ENCODE results near the gene JARID2. TPM values are rescaled to one million over a fixed set of nuclear protein-coding genes. Genes with fewer than 3 reads are reported as not detected.
A peak's percentile ranks its signal among the peaks of the same experiment; 100 is the strongest.
"Not testable (repeated sequence)": the region's sequence is repeated elsewhere in the genome, so short reads cannot be mapped to it uniquely, and the experiment has no call there.

The JARID2 gene
- total RNA-seq, 1 donor from 2014 or later = 3.8 TPM

DNA sequence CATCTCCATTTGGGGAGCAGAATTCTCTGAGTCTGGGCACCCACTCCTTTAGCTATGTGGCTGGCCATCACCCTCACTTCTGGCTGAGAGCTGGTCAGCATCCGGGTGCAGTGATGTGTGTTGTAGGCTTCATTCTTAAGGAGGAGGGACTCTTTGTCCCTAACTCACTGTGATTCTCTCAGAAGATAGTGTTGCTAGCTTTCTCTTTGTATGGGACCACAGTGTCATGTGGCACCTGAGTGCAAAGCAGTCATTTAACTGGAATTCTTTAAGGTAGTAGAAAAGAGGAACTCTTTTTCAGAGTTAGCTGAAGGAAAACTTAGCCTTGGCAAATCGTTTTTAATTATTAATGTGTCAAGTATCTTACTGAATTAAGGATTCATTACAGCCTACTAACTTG is 165.9 kb downstream of the JARID2 start:
- DNase-seq (ENCODE audit: low spot score) = no peak

GRCh38 chr6:15412767-15413166 is 166.9 kb downstream of the JARID2 start:
- no peak for ATAC-seq
- no peak for DNase-seq (ENCODE audit: low spot score)

More for the DNA sequence above, 165.9 kb downstream of the JARID2 start:
- no peak for ATAC-seq

GRCh38 chr6:15413466-15414234 is 167.8 kb downstream of the JARID2 start:
- ATAC-seq = no peak
- no peak for DNase-seq (ENCODE audit: low spot score)

DNA sequence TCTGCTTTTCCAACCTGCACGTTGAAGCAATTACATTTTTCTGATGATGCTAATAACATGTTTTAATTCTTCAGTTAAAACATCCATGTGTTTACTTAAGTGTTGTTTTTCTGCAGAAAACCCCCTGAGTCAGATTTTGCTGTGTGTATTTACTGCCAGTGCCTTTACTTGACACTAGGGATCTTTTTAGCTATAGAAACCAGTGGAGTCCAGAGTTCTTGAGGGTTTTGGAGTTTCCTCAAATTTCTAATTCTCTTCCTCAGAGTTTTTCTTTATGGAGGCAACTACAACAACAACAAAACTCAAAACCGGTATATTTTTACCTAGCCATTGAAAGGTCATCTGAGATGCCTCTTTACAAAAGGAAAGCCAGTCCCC is 168.4 kb downstream of the JARID2 start:
- ATAC-seq (no peak), DNase-seq (ENCODE audit: low spot score) (no peak)

- DNase-seq (ENCODE audit: low spot score); ATAC-seq: not testable (repeated sequence)
These were observed 169.8 kb downstream of the JARID2 start for GRCh38 chr6:15415622-15416021.

GRCh38 chr6:15416932-15417509 is 171.2 kb downstream of the JARID2 start:
- no peak for DNase-seq (ENCODE audit: low spot score)
- ATAC-seq = no peak

DNA sequence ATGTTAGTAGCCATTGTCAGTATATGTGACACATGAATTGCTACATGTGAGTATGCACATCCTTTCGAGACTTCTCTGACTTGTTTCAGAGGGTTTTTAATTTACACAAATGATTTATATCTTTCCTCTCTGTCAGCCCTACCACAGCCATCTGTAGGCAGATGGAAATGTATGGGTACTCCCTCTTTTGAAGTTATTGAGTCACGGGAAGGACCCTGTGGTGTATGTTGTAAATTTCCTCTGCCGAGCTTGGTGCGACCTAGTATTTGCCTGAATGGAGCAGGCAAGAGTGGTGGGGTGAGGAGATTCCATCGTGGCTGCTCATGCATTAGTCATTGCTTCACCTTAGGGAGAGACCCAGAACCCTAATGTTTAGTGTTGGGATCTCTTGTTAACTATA is 171.9 kb downstream of the JARID2 start:
- DNase-seq (ENCODE audit: low spot score) (no peak), ATAC-seq (no peak)

DNA sequence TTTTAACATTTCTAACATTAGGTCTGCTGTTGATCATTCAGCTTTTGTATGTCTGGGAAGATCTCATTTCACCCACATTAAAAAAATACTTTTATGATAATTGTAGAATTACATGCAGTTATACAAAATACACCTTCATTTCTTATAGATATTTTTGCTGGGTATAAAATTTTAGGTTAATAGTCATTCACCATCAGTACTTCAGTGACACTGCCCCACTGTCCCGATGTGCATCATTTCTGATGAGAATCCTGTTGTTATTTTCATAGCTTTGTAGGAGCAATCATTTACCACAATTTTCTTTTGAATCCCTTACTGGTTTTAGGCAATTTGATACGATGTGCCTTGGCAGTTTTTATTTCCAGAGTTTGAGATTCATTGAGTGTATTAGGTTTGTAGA is 173.6 kb downstream of the JARID2 start:
- ATAC-seq = no peak

GRCh38 chr6:15420959-15421438 is 175.1 kb downstream of the JARID2 start:
- ATAC-seq (no peak), DNase-seq (ENCODE audit: low spot score) (no peak)

More for the DNA sequence above, 173.6 kb downstream of the JARID2 start:
- DNase-seq (ENCODE audit: low spot score) = no peak

DNA sequence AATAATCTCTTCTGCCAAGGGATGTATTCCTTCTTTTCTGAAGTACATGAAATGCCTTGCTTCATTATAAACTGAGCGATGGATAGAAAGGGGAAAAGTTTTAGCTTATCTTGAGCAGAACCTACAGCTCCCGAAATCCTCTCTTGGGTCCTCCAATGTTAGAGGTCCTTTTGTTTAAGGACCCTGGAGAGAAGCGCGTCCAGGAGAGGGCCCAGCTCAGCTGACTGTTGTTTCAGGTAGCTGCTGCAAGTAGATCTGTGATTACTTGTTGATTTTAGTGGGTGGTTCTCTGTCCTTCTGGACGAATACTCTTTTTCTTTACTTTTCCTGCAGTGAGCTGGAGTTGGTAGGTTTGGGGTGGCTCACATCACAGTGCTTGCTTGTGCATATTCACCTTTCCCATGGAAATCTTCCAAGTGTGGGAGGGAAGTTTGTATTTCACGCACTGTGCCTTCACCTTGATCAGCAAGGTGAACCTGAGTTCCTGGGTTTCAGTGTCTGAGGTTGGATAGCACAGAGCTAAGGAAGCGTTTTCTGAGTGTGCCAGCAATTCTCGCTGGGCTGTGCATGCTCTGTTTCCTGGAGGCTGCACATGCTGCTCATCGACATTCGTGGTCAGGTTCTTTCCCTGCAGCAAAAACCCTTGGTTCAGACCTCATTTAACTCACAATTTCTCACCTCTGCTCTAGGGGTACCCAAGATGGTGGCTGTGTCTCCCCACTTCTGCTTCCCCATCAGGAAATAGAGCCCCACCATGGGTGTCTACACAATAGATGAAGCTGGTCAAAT is 176.3 kb downstream of the JARID2 start:
- no peak for ATAC-seq

DNA sequence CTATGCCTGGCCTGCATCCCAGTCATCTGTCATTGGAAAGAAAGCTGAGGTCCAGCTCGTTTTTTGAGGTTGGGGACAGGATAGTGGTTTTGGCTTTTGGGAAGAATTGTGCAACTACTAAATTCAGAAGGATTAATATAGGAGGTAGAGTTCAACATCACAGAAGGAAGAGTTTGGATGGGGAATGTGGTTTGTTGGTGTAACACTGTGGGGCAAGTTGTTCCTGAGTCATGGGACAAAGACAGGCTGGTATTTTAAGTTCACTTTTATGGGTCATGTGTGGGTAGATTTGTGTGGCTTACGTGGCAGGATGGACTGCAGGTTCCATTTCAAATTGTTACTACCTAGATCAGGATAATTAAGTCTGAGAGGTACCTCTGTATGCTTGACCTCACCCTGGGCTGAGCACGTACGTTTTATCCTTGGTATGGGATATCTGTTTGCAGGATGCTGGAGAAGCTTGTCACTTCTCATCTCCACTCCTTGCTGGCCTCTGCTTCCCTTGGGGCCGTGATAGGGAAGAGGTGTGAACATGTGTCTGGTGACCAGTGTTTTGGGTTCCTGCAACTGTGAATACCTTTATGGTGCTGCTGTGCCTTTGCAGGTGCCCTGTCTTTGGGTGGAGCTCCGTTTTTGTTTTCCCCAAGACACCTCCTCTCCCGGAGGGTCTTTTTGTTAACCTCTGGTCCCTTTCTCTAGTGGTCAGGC is 177.6 kb downstream of the JARID2 start:
- ATAC-seq = no peak
- DNase-seq (ENCODE audit: low spot score) = no peak

More for the DNA sequence above, 176.3 kb downstream of the JARID2 start:
- DNase-seq (ENCODE audit: low spot score) = no peak

GRCh38 chr6:15425947-15426346 is 180.1 kb downstream of the JARID2 start:
- ATAC-seq = no peak
- DNase-seq (ENCODE audit: low spot score) = no peak

DNA sequence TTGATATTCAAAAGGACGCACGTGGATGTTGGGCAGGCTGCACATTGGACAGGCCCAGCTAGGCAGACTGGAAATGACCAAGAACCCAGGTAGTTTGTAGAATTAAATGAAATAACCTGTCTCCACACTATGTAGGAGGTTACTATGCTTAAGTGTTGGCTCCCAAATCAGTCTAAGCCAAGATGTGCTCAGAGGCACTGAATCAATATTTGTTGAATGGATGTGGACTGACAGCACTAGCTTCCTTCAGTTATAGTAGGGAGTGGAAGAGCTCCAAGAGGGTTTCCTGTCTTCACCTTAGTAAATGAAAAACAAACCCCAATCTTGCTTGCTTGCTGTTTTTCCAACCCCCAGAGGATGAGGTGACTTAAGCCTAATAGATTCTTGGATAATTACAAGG is 180.5 kb downstream of the JARID2 start:
- DNase-seq (ENCODE audit: low spot score) = no peak
- peak; percentile 33 for ATAC-seq

DNA sequence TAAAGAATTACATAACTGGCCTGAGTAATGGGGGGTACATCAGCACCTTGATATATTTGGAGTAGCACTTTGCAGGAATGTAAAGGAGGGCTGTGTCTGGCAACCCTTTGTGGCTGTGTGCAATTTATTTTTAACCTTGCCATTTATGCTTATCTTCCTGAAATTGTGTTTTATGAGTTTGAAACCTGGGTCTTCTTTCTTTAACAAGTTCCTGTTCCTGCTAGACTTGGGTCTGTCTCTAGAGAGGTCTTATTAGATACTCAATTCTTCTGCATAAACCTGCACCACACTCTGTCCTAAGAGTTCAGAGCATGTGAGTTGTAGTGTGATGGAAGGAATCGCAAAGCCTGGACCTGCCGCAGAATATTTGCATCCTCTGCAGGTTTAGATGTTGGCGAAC is 181.0 kb downstream of the JARID2 start:
- DNase-seq (ENCODE audit: low spot score) = no peak
- ATAC-seq = no peak

DNA sequence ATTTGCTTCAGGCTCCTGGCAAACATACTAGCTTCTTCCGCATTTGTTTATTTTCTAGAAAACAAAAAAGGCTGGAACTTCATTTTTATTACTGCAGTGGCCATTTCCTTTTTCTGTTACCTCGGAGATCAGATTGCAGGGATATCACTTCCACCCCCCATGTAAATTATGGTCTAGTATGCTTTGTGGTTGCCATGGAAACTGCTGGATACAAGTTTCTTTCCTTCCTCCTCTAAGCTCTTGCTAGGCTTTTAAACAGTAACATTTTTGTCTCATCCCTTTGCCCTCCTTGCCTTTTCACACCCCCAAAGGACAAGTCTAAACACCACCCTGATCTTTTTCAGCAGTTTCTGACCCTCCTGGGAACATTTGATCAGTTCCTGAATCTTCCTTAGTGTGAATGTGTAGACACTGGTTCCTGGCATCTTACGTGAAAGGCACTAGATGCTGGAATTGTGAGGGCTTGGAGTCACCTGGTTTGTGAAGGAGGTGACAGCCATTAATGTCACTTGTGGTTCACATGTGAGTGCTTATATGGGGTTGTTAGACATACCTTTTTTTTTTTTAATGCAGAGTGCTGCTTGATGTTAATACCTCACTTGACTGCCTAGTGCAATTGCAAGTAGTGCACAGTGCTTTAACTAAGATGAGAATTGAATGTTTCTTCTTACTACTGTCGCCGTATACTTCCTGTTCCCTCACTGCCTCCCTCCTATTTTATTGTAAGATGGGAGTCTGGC is 181.6 kb downstream of the JARID2 start:
- ATAC-seq (no peak), DNase-seq (ENCODE audit: low spot score) (no peak)

DNA sequence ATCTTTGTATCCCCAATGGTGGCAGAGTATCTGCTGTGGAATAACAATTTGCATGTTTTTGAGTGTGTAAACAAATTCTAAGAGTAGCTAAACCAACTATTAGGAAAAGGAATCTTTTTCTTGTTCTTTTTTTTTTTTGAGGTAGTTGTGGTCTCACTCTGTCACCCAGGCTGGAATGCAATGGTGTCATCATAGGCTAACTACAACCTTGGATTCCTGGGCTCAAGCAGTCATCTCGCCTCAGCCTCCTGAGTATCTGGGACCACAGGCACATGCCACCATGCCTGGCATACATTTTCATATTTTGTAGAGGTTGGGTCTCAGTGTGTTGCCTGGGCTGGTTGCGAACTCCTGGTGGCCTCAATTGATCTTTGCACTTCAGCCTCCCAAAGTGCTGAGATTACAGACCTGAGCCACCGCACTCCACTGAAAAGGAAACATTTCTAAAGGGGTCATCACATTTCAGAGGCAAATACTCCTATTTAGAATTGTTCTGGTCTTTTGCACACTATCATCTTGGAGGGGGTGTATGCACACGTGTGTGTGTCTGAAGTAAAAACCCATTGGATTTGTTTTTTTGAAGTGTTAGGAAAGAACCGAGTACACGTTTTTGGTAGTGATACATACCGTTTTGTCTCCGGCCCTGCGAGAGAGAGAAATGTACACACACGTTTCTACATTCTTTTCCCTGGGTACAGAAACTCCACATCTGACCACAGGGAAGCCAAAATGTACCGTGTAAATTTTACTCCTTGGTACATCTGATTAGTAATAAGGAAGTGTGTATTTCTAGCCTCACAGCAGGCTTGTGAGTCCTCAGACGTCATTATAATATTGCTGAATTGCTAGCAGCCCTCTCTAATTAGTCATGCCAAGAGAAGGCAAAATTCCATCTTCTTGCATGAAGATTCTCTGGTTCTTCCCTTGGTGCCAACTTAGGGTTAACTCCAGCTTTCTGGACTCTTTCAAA is 183.6 kb downstream of the JARID2 start:
- no peak for ATAC-seq
- no peak for DNase-seq (ENCODE audit: low spot score)

- DNase-seq (ENCODE audit: low spot score) (no peak), ATAC-seq (no peak)
These were observed 184.3 kb downstream of the JARID2 start for GRCh38 chr6:15430186-15430585.

- ATAC-seq (peak; percentile 83), DNase-seq (ENCODE audit: low spot score) (peak; percentile 64)
These were observed 185.1 kb downstream of the JARID2 start for GRCh38 chr6:15430931-15431405.

All from left lobe of liver (tissue), 2 donors.